Brain microvascular endothelial cell (primary cell): ENCODE data around the gene CCDC86.

Source experiments
- DNase-seq: peaks from one replicate; pipeline ENCODE4 v3.0.0-alpha.2; 2020
- H3K27ac ChIP-seq: fragments of 250-450 bp; sonication (Bioruptor Pico); 2 replicates; pipeline ENCODE4 v1.5.1; 2020; ENCODE audit warnings: mild to moderate bottlenecking, moderate library complexity
- H3K27me3 ChIP-seq: fragments of 250-450 bp; sonication (Bioruptor Pico); replicated peaks from 2 replicates; pipeline ENCODE4 v1.5.1; 2020; ENCODE audit warnings: mild to moderate bottlenecking
- H3K36me3 ChIP-seq: fragments of 250-450 bp; sonication (Bioruptor Pico); replicated peaks from 2 replicates; pipeline ENCODE4 v1.5.1; 2020; ENCODE audit warnings: mild to moderate bottlenecking
- H3K4me3 ChIP-seq: 2 replicates; pipeline ENCODE4 v1.5.1; 2011; ENCODE audit warnings: low read depth, mild to moderate bottlenecking, control low read depth, low read length, moderate library complexity
- CTCF ChIP-seq: IDR thresholded peaks from 2 replicates; pipeline ENCODE4 v1.5.1; 2011; ENCODE audit warnings: low read depth, mild to moderate bottlenecking, moderate library complexity, low read length, control low read depth, inconsistent platforms; ENCODE audit errors: missing control alignments
- in situ Hi-C: cut with HindIII; loops from 2 replicates; pipeline ENCODE4 v1.10.0; 2017; ENCODE audit warnings: low sequenced_read_pairs, low pct_ligation_motif_present

Gene CCDC86

GRCh38 chr11:60842668-60843600 is 1.0 kb downstream of the CCDC86 start:
- Histone ChIP-seq H3K36me3 (no peaks in the 10 kb centered on the region), H3K27ac (peak overlapping the region; percentile 65), H3K4me3 (peak overlapping the region; percentile 90), H3K27me3 (no peaks in the 10 kb centered on the region)
- DNase-seq = no peak
- in situ Hi-C loops = no loop called here
- no peak for TF ChIP-seq CTCF

GRCh38 chr11:60844045-60844869 is 2.3 kb downstream of the CCDC86 start:
- in situ Hi-C loops = no loop called here
- H3K27ac ChIP-seq = no peak overlapping the region
- TF ChIP-seq CTCF = no peak

GRCh38 chr11:60844870-60845221 is 2.9 kb downstream of the CCDC86 start:
- DNase-seq = no peak
- H3K36me3 ChIP-seq = peaks cover 19% of the 10 kb centered on the region
- in situ Hi-C loops = no loop called here
- TF ChIP-seq CTCF = no peak
- peak overlapping the region; percentile 90 for H3K4me3 ChIP-seq
- H3K27ac ChIP-seq = no peak overlapping the region
- H3K27me3 ChIP-seq = no peaks in the 10 kb centered on the region

More at GRCh38 chr11:60844045-60844869, 2.3 kb downstream of the CCDC86 start:
- no peak for DNase-seq
- H3K27me3 ChIP-seq = no peaks in the 10 kb centered on the region
- peak overlapping the region; percentile 90 for H3K4me3 ChIP-seq
- peaks cover 13% of the 10 kb centered on the region for H3K36me3 ChIP-seq

- Histone ChIP-seq H3K27me3 (no peaks in the 10 kb centered on the region), H3K4me3 (no peak overlapping the region), H3K27ac (no peak overlapping the region), H3K36me3 (peaks cover 22% of the 10 kb centered on the region)
- no peak for TF ChIP-seq CTCF
- in situ Hi-C loops = no loop called here
- DNase-seq = no peak
Measured at GRCh38 chr11:60845338-60845737, 3.4 kb downstream of the CCDC86 start.

GRCh38 chr11:60847281-60847680 is 5.4 kb downstream of the CCDC86 start:
- Histone ChIP-seq H3K4me3 (no peak overlapping the region), H3K36me3 (peaks cover 40% of the 10 kb centered on the region), H3K27me3 (no peaks in the 10 kb centered on the region), H3K27ac (no peak overlapping the region)
- in situ Hi-C loops = no loop called here
- no peak for TF ChIP-seq CTCF
- DNase-seq = no peak
